Stomach (tissue), 9 donors: ENCODE results near the gene OXNAD1. TPM values are rescaled to one million over a fixed set of nuclear protein-coding genes. Genes with fewer than 3 reads are reported as not detected.

ENCODE experiments used
- DNase-seq, 2 donors: peaks; one replicate each; pipeline versions ENCODE4 v3.0.0 to v3.0.0-alpha.2; 2013 to 2019
- H3K27ac ChIP-seq, 5 donors: fragments of 200-600 bp in 4 of 5; sonication (generic) in 4 of 5; one replicate each; pipeline ENCODE4 v1.5.1; 2013 to 2019; ENCODE audit warnings: mild to moderate bottlenecking in 1 of 5, moderate library complexity in 1 of 5
- H3K27me3 ChIP-seq, 3 donors: fragments of 200-600 bp; sonication (generic); one replicate each; pipeline ENCODE4 v1.5.1; 2017 to 2019; ENCODE audit warnings: mixed run types in 1 of 3
- H3K36me3 ChIP-seq, 4 donors: fragments of 200-600 bp; sonication (generic); 1 replicate in 3 of 4; 2 replicates in 1 of 4; pipeline ENCODE4 v1.5.1; 2016 to 2019
- H3K4me1 ChIP-seq, 4 donors: fragments of 200-600 bp; sonication (generic); one replicate each; pipeline ENCODE4 v1.5.1; 2016 to 2019
- H3K4me3 ChIP-seq, 4 donors: fragments of 200-600 bp; sonication (generic) in 3 of 4; one replicate each; pipeline ENCODE4 v1.5.1; 2016 to 2019; ENCODE audit warnings: mild to moderate bottlenecking in 1 of 4
- H3K9me3 ChIP-seq, 4 donors: fragments of 200-600 bp; sonication (generic); one replicate each; pipeline ENCODE4 v1.5.1; 2016 to 2019
- CTCF ChIP-seq, 7 experiments: fragments of 450-650 bp in 4 of 7; fragments of 200-600 bp in 3 of 7; sonication (generic) in 3 of 7; IDR thresholded peaks; one replicate each; pipeline ENCODE4 v1.5.1; 2016 to 2019; ENCODE audit warnings: antibody characterized with exemption in 7 of 7, control low read depth in 2 of 7, mild to moderate bottlenecking in 1 of 7
- EP300 ChIP-seq: sonication (generic); formaldehyde crosslinking; IDR thresholded peaks from one replicate; pipeline ENCODE4 v1.6.1; 2017; ENCODE audit warnings: antibody characterized with exemption
- POLR2A ChIP-seq, 4 donors: fragments of 450-650 bp; IDR thresholded peaks; one replicate each; pipeline ENCODE4 v1.6.1; 2016; ENCODE audit warnings: antibody characterized with exemption in 4 of 4, control low read depth in 2 of 4, mild to moderate bottlenecking in 1 of 4, moderate library complexity in 1 of 4
- POLR2AphosphoS5 ChIP-seq, 3 donors: sonication (generic); formaldehyde crosslinking; IDR thresholded peaks; one replicate each; pipeline ENCODE4 v1.6.1; 2016; ENCODE audit warnings: antibody characterized with exemption in 3 of 3
- WGBS, 5 donors: extraction: QIAGEN DNeasy Blood & Tissue Kit in 3 of 5; methylation state at CpG; one replicate each; pipeline versions ENCODE4 v1.1.5 to v1.1.7; 2013 to 2018; 5-methylcytosine and 5-hydroxymethylcytosine counted together
- intact Hi-C: fragments of 100-400 bp; cut with DNase I; formaldehyde crosslinking; loops from one replicate; pipeline ENCODE4 v1.15.1; 2023; ENCODE audit warnings: low total_unique reads
- polyA plus RNA-seq, 3 donors: library from polyadenylated mRNA; stranded (reverse); fragments of 200-250 nt; gene quantifications; one replicate each; pipeline ENCODE4 v1.2.3, GENCODE V29; 2013
- total RNA-seq, 5 donors: library from RNA; depleted of rRNA; stranded (reverse); fragments of >200 nt; gene quantifications; one replicate each; pipeline versions ENCODE4 v1.1.0 to v1.2.3, GENCODE V29; 2014 to 2016
- donor health status: healthy with polysubstance abuse.
- donor health status: Bipolar disorder and iron deficiency.
- donor health status: healthy.

Gene OXNAD1
- total and polyA plus RNA-seq, 8 donors, result 5.5 to 51.3 (median 7.6) TPM

GRCh38 chr3:16231983-16232382 lies 33.0 kb upstream of the OXNAD1 start:
- Histone ChIP-seq H3K4me1 (no peaks in the 10 kb centered on the region), H3K9me3 (no peaks in the 10 kb centered on the region), H3K27ac (no peak overlapping the region), H3K27me3 (no peaks in the 10 kb centered on the region), H3K4me3 (no peak overlapping the region), H3K36me3 (no peaks in the 10 kb centered on the region)
- no peak for DNase-seq
- whole genome bisulfite sequencing, 5 donors, result 90 to 96% (median 95%) methylated on average over 2 of the region's 2 CpGs
- intact Hi-C loops, result no loop called here
- TF ChIP-seq CTCF (IDR thresholded peaks at IDR 0.05) (no peak), POLR2A (IDR thresholded peaks at IDR 0.05) (no peak), POLR2AphosphoS5 (IDR thresholded peaks at IDR 0.05) (no peak), EP300 (no peak)

GRCh38 chr3:16233806-16234205 lies 31.2 kb upstream of the OXNAD1 start:
- Histone ChIP-seq H3K9me3 (no peaks in the 10 kb centered on the region), H3K4me3 (no peak overlapping the region), H3K27me3 (no peaks in the 10 kb centered on the region), H3K36me3 (no peaks in the 10 kb centered on the region), H3K27ac (no peak overlapping the region), H3K4me1 (peaks cover 0 to 4% (median 1%) of the 10 kb centered on the region in 4 donors)
- intact Hi-C loops, result no loop called here
- TF ChIP-seq POLR2AphosphoS5 (IDR thresholded peaks at IDR 0.05), result no peak
- no peak for TF ChIP-seq CTCF (IDR thresholded peaks at IDR 0.05)
- TF ChIP-seq POLR2A (IDR thresholded peaks at IDR 0.05), result no peak
- TF ChIP-seq EP300, result no peak
- WGBS, 5 donors, result 86 to 100% (median 97%) methylated on average over 1 of the region's 1 CpG
- no peak for DNase-seq

GRCh38 chr3:16234281-16234680 lies 30.7 kb upstream of the OXNAD1 start:
- peaks cover 0 to 7% (median 2%) of the 10 kb centered on the region in 4 donors for H3K4me1 ChIP-seq
- no peak for DNase-seq
- TF ChIP-seq POLR2A (IDR thresholded peaks at IDR 0.05) (no peak), CTCF (IDR thresholded peaks at IDR 0.05) (no peak), EP300 (no peak), POLR2AphosphoS5 (IDR thresholded peaks at IDR 0.05) (no peak)
- H3K27me3 ChIP-seq, result no peaks in the 10 kb centered on the region
- intact Hi-C loops, result no loop called here
- H3K36me3 ChIP-seq, result no peaks in the 10 kb centered on the region
- no peak overlapping the region for H3K4me3 ChIP-seq
- WGBS, 5 donors, result 94 to 100% (median 97%) methylated on average over 2 of the region's 2 CpGs
- no peaks in the 10 kb centered on the region for H3K9me3 ChIP-seq
- no peak overlapping the region for H3K27ac ChIP-seq

GRCh38 chr3:16236030-16236639 lies 28.9 kb upstream of the OXNAD1 start:
- WGBS, 5 donors, result 76 to 83% (median 80%) methylated on average over 4 of the region's 4 CpGs
- Histone ChIP-seq H3K36me3 (no peaks in the 10 kb centered on the region), H3K4me3 (no peak overlapping the region), H3K9me3 (no peaks in the 10 kb centered on the region), H3K27me3 (no peaks in the 10 kb centered on the region), H3K4me1 (peaks cover 0 to 14% (median 7%) of the 10 kb centered on the region in 4 donors), H3K27ac (no peak overlapping the region)
- no peak for DNase-seq
- TF ChIP-seq POLR2A (IDR thresholded peaks at IDR 0.05) (no peak), CTCF (IDR thresholded peaks at IDR 0.05) (no peak), EP300 (no peak), POLR2AphosphoS5 (IDR thresholded peaks at IDR 0.05) (no peak)
- intact Hi-C loops, result no loop called here
